Panc1 (cell line): Measurements from ENCODE around the gene DISP1. TPM values are rescaled to one million over a fixed set of nuclear protein-coding genes. Genes with fewer than 3 reads are reported as not detected.
"Not testable (repeated sequence)": the region's sequence is repeated elsewhere in the genome, so short reads cannot be mapped to it uniquely, and the experiment has no call there.

Experiments
- ATAC-seq: fragments of 200-7000 bp; cut with Tn5 transposase; 2 replicates; pipeline ENCODE4 v1.9.1; 2020; ENCODE audit warnings: mild to moderate bottlenecking, moderate library complexity
- BruUV-seq: library from RNA; stranded (reverse); fragments of 400-500 nt; replicated peaks from 2 replicates; lab custom pipeline; 2021; lab: Mats Ljungman, UMichigan
- CTCF ChIA-PET: fragments of 300-600 bp; sonication (Branson Sonifier 250); formaldehyde crosslinking; loops from one replicate; lab custom pipeline; 2022; ENCODE audit warnings: antibody characterized with exemption; lab: Charles Lee
- POLR2A ChIA-PET: fragments of 300-600 bp; sonication (Branson Sonifier 250); formaldehyde crosslinking; loops from one replicate; lab custom pipeline; 2022; ENCODE audit warnings: antibody characterized with exemption; lab: Charles Lee
- DNase-seq: peaks from one replicate; pipeline ENCODE4 v3.0.0-alpha.2; 2010; ENCODE audit warnings: low read depth, low spot score
- H3K27ac ChIP-seq: 2 replicates; pipeline ENCODE4 v1.5.1; 2011; ENCODE audit warnings: mild to moderate bottlenecking, low read length, inconsistent platforms
- H3K27me3 ChIP-seq: fragments of 200-500 bp; sonication (Bioruptor generic); 2 replicates; pipeline ENCODE4 v1.6.0; 2014; ENCODE audit warnings: low read length, inconsistent platforms; ENCODE audit not compliant: control insufficient read depth, insufficient read depth
- H3K36me3 ChIP-seq: fragments of 200-500 bp; sonication (Bioruptor generic); 2 replicates; pipeline ENCODE4 v1.5.1; 2014; ENCODE audit warnings: inconsistent platforms, mild to moderate bottlenecking, low read length, moderate library complexity; ENCODE audit not compliant: control insufficient read depth, insufficient read depth
- H3K4me1 ChIP-seq: 2 replicates; pipeline ENCODE4 v1.5.1; 2011; ENCODE audit warnings: inconsistent platforms, mild to moderate bottlenecking, low read length, moderate library complexity; ENCODE audit not compliant: control insufficient read depth, insufficient read depth
- H3K4me3 ChIP-seq, 2 experiments: 2 replicates each; pipeline ENCODE4 v1.5.1; 2011 to 2012; ENCODE audit warnings: low read depth in 2 of 2, low read length in 2 of 2, mild to moderate bottlenecking in 2 of 2, inconsistent platforms in 1 of 2, moderate library complexity in 1 of 2
- H3K9me3 ChIP-seq: fragments of 200-500 bp; sonication (Bioruptor generic); 2 replicates; pipeline ENCODE4 v1.5.1; 2014; ENCODE audit warnings: low read depth, mild to moderate bottlenecking, inconsistent platforms, low read length, moderate library complexity; ENCODE audit not compliant: control insufficient read depth, insufficient read depth
- POLR2AphosphoS5 ChIP-seq: IDR thresholded peaks from 2 replicates; pipeline ENCODE4 v1.6.1; 2012; ENCODE audit warnings: mild to moderate bottlenecking, low read depth, low read length, moderate library complexity
- REST ChIP-seq, 2 experiments: IDR thresholded peaks; 2 replicates each; pipeline ENCODE4 v1.6.1; 2011 to 2012; ENCODE audit warnings: low read depth in 2 of 2, control low read depth in 1 of 2, low read length in 1 of 2, mild to moderate bottlenecking in 1 of 2, moderate library complexity in 1 of 2; ENCODE audit not compliant: insufficient read depth in 1 of 2
- SIN3A ChIP-seq: IDR thresholded peaks from 2 replicates; pipeline ENCODE4 v1.6.1; 2012; ENCODE audit warnings: low read depth, mild to moderate bottlenecking, low read length, moderate library complexity, borderline replicate concordance; ENCODE audit not compliant: insufficient read depth
- TCF7L2 ChIP-seq: IDR thresholded peaks from 2 replicates; pipeline ENCODE4 v1.6.1; 2011; ENCODE audit warnings: mild to moderate bottlenecking, low read depth, low read length, inconsistent platforms
- in situ Hi-C: cut with HindIII; loops from 2 replicates; pipeline ENCODE4 v1.10.0; 2016; ENCODE audit warnings: low sequenced_read_pairs, low pct_unique_long_range_greater_than_20kb
- intact Hi-C: fragments of 100-400 bp; cut with micrococcal nuclease; formaldehyde crosslinking; loops from one replicate; pipeline ENCODE4 v1.10.0; 2022; ENCODE audit not compliant: unreplicated experiment
- total RNA-seq: library from RNA; stranded (reverse); gene quantifications from one replicate; pipeline ENCODE4 v1.2.1, GENCODE V29; 2021; ENCODE audit not compliant: unreplicated experiment
- TF ChIP-seq, protein P1 (sequence below): fragments of 450-650 bp; IDR thresholded peaks from 2 replicates; pipeline ENCODE4 v1.5.1; 2017; ENCODE audit warnings: mild to moderate bottlenecking

Gene DISP1
- total RNA-seq, 1 experiment from 2014 or later: 4.2 TPM

GRCh38 chr1:222844411-222844779 lies 29.6 kb downstream of the DISP1 start:
- no TSS peak for BruUV-seq
- no peaks in the 10 kb centered on the region for H3K36me3 ChIP-seq
- H3K4me3 ChIP-seq: no peak overlapping the region
- ChIA-PET CTCF (no interaction called here), POLR2A (no interaction called here)
- DNase-seq: no peak
- no peaks in the 10 kb centered on the region for H3K27me3 ChIP-seq
- ATAC-seq: no peak
- no peaks in the 10 kb centered on the region for H3K4me1 ChIP-seq
- H3K9me3 ChIP-seq: no peaks in the 10 kb centered on the region
- H3K27ac ChIP-seq: no peak overlapping the region
- in situ Hi-C loops (no loop called here), intact Hi-C loops (no loop called here)
- TF ChIP-seq, protein P1, sequence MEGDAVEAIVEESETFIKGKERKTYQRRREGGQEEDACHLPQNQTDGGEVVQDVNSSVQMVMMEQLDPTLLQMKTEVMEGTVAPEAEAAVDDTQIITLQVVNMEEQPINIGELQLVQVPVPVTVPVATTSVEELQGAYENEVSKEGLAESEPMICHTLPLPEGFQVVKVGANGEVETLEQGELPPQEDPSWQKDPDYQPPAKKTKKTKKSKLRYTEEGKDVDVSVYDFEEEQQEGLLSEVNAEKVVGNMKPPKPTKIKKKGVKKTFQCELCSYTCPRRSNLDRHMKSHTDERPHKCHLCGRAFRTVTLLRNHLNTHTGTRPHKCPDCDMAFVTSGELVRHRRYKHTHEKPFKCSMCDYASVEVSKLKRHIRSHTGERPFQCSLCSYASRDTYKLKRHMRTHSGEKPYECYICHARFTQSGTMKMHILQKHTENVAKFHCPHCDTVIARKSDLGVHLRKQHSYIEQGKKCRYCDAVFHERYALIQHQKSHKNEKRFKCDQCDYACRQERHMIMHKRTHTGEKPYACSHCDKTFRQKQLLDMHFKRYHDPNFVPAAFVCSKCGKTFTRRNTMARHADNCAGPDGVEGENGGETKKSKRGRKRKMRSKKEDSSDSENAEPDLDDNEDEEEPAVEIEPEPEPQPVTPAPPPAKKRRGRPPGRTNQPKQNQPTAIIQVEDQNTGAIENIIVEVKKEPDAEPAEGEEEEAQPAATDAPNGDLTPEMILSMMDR: no peak
- TF ChIP-seq REST (IDR thresholded peaks at IDR 0.05; ENCODE audit: insufficient read depth in 1 of 2, low read depth in 2 of 2, low read length in 1 of 2) (no peak), TCF7L2 (no peak), POLR2AphosphoS5 (no peak), SIN3A (no peak)

DNA sequence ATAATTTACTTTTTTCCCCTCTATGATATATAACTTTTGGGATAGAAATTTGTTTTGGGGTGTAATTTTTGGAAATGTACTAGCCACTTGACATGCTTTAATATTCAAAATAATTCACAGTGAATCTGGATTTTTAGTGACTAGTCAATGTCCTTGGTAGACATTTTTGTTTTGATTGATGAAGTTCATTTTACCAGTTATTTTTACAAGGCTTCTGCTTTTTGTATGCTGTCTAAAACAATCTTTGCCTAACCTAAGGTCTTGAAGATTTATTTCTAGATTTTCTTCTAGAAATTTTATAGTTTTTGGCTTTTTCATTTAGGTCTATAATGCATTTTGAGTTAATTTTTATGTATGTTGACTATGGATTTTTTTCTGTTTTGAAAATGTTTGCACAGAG lies 30.9 kb downstream of the DISP1 start:
- DNase-seq (no peak), ATAC-seq (no peak)
- TF ChIP-seq REST (IDR thresholded peaks at IDR 0.05; ENCODE audit: insufficient read depth in 1 of 2, low read depth in 2 of 2, low read length in 1 of 2) (no peak), SIN3A (no peak), TCF7L2 (no peak), POLR2AphosphoS5 (no peak)
- TF ChIP-seq, protein P1: no peak
- in situ Hi-C loops: no loop called here
- Histone ChIP-seq H3K4me3 (no peak overlapping the region), H3K4me1 (no peaks in the 10 kb centered on the region), H3K9me3 (no peaks in the 10 kb centered on the region), H3K27me3 (no peaks in the 10 kb centered on the region), H3K27ac (no peak overlapping the region), H3K36me3 (no peaks in the 10 kb centered on the region)
- CTCF ChIA-PET: no interaction called here
- intact Hi-C loops: no loop called here
- POLR2A ChIA-PET: no interaction called here
- no TSS peak for BruUV-seq

DNA sequence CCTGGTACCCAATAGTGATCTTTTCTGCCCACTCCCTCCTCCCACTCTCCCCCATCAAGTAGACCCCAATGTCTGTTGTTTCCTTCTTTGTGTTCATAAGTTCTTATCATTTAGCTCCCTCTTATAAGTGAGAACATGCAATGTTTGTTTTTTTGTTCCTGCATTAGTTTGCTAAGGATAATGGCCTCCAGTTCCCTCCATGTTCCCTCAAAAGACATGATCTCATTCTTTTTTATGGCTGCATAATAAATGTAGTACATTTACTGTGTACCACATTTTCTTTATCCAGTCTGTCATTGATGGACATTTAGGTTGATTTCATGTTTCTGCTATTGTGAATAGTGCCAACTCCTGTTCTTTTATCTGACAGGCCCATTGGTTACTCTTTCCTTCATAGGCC lies 35.7 kb downstream of the DISP1 start:
- POLR2A ChIA-PET, intact Hi-C loops, H3K4me1 ChIP-seq, DNase-seq, H3K36me3 ChIP-seq, BruUV-seq, H3K9me3 ChIP-seq, H3K4me3 ChIP-seq, ATAC-seq, H3K27me3 ChIP-seq, CTCF ChIA-PET, in situ Hi-C loops, H3K27ac ChIP-seq: not testable (repeated sequence)
